Measurements from ENCODE around the gene CBFA2T3. TPM values are rescaled to one million over a fixed set of nuclear protein-coding genes. Genes with fewer than 3 reads are reported as not detected.

Gene CBFA2T3
- total RNA-seq, 1 experiment from 2014 or later = 2.9 TPM

- no peaks in the 10 kb centered on the region for H3K36me3 Mint-ChIP-seq (ENCODE audit: insufficient read depth in 1 of 3, low read depth in 3 of 3)
- Histone ChIP-seq H2BK15ac (ENCODE audit: low read depth, low read length) (no peak overlapping the region), H4K5ac (ENCODE audit: insufficient read length, low read depth, low read length) (no peak overlapping the region), H4K91ac (ENCODE audit: insufficient read length, low read depth, low read length) (no peak overlapping the region), H2BK120ac (ENCODE audit: low read depth, low read length, poor library complexity, severe bottlenecking) (no peak overlapping the region), H3K56ac (ENCODE audit: insufficient read length, low read depth, low read length) (no peak overlapping the region), H3K79me2 (ENCODE audit: insufficient read depth, low read length) (no peaks in the 10 kb centered on the region), H2BK12ac (ENCODE audit: insufficient read length, low read depth, low read length) (no peak overlapping the region), H3K79me1 (ENCODE audit: insufficient read depth, low read depth, low read length, poor library complexity, severe bottlenecking) (no peaks in the 10 kb centered on the region), H2AFZ (ENCODE audit: low read length) (no peak overlapping the region), H2BK20ac (ENCODE audit: low read depth, low read length, poor library complexity, severe bottlenecking) (no peak overlapping the region), H3K4me1 (ENCODE audit: insufficient read depth, low read length) (no peaks in the 10 kb centered on the region; the same call in 1 of the 2 replicates), H4K20me1 (ENCODE audit: control insufficient read depth, insufficient read depth, insufficient read length) (no peaks in the 10 kb centered on the region), H3K4me2 (ENCODE audit: insufficient read depth, insufficient read length, low read length) (no peak overlapping the region), H4K8ac (replicated peaks; ENCODE audit: insufficient read length, low read depth, low read length) (no peak overlapping the region), H3K18ac (ENCODE audit: insufficient read length, low read depth, low read length) (no peak overlapping the region), H2AK5ac (ENCODE audit: insufficient read length, low read length) (no peak overlapping the region), H3K27ac (ENCODE audit: insufficient read length, low read depth, low read length) (no peak overlapping the region), H2BK5ac (ENCODE audit: insufficient read length, low read length) (no peak overlapping the region), H3K27me3 (ENCODE audit: insufficient read depth, low read length) (no peaks in the 10 kb centered on the region), H3K23me2 (ENCODE audit: insufficient read length, low read depth, low read length, poor library complexity, severe bottlenecking) (no peaks in the 10 kb centered on the region), H3K23ac (ENCODE audit: insufficient read length, low read depth, low read length) (no peak overlapping the region), H3K9me3 (ENCODE audit: control insufficient read depth, low read depth, low read length) (no peaks in the 10 kb centered on the region), H3K4ac (ENCODE audit: low read depth, low read length) (no peak overlapping the region), H3K9ac (ENCODE audit: extremely low read depth, insufficient read length, low read length) (no peak overlapping the region), H3K14ac (ENCODE audit: insufficient read depth, low read length) (no peak overlapping the region), H3T11ph (ENCODE audit: low read length) (no peak overlapping the region)
- H3K27me3 Mint-ChIP-seq (ENCODE audit: low read depth) = peaks cover 28% of the 10 kb centered on the region
- no peak for DNase-seq
- peak overlapping the region in 1 of 3 experiments; percentile 33; a peak in 1 of 7 replicates for H3K27ac Mint-ChIP-seq
- no peaks in the 10 kb centered on the region for H3K9me3 Mint-ChIP-seq
- peaks cover 3 to 10% of the 10 kb centered on the region in 2 experiments for H3K4me1 Mint-ChIP-seq
- H3K4me3 Mint-ChIP-seq = peak overlapping the region in 1 of 2 experiments; percentile 9; a peak in 1 of 5 replicates
- WGBS (ENCODE audit: extremely low coverage, insufficient read length, low lambda C conversion rate) = no CpG with 5 or more reads among the region's 17 CpGs
- no peak; the same call in 2 of the 3 replicates for TF ChIP-seq CTCF (conservative IDR thresholded peaks at IDR 0.05)
These were observed 28.1 kb downstream of the CBFA2T3 start for GRCh38 chr16:88948781-88949490.

Measured in H9 (cell line).